H1 (cell line): ENCODE data around the gene PLEKHG4. TPM values are rescaled to one million over a fixed set of nuclear protein-coding genes. Genes with fewer than 3 reads are reported as not detected.

ENCODE experiments used
- GABPA ChIP-seq: IDR thresholded peaks from 2 replicates; pipeline ENCODE4 v1.6.1; 2011; ENCODE audit warnings: mild to moderate bottlenecking, low read length, moderate library complexity, borderline replicate concordance; ENCODE audit not compliant: insufficient read depth
- polyA plus RNA-seq, 7 experiments: library from polyadenylated mRNA; depleted of rRNA in 3 of 7; stranded (reverse) in 5 of 7; unstranded in 2 of 7; fragments of >200 nt in 5 of 7; fragments of 200-250 nt in 2 of 7; gene quantifications; 1 replicate in 5 of 7; 2 replicates in 1 of 7; 4 replicates in 1 of 7; pipeline versions ENCODE4 v1.2.1 to v1.2.3, GENCODE V29; 2011 to 2013; ENCODE audit warnings: missing spikeins in 2 of 7, mixed read lengths in 2 of 7
- total RNA-seq: library from RNA; stranded (reverse); fragmentation: NEBNext Ultra II Directional; extraction: Animal tissue kit (Norgen Biotek cat#: 25700); gene quantifications from 2 replicates; pipeline ENCODE4 v1.2.1, GENCODE V29; 2021

Gene PLEKHG4
- total and polyA plus RNA-seq, 2 of the 8 experiments (the other 6 are each of a cell fraction or from before 2014, with no cell fraction given) = 7.7 to 11.1 TPM

DNA sequence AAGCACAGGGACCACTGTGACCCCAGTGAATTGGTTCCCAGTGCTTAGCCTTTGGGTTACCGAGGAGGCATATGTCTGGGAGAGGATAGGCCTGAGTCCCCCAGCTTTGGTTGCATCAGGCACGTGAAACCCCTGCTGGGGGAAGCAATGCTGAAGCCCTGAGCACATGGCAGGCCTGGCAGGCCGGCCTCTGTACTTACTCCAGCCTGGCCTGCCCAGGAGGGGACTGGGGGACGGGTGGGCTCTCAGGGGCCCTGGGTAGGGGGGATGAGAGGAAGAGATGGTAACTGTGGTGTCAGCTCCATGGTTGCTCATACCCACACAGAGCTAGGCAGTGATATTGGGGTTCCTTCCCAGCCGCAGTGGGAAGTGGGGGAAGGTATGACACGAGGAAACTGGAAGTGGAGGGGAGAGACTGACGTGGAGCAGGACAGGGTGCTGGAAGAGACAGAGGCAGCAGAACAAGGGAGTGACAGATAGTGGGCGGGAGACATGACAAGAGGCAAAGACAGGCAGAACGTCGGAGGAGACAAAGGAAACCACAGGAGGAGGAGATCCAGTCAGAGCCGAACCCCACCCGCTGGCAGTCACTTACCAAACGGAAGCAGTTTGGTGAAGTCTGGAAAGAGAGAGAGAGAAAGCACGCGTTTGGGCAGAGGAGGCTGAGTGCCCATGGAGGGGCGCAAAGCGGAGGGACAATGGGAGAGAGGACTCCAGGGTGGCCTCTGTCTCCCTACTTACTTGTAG lies 43.3 kb upstream of the PLEKHG4 start (continued):
- no peak for TF ChIP-seq GABPA
